CD1c-positive myeloid dendritic cell (primary cell): ENCODE results near the gene PLAC1.

Experiments used
- DNase-seq: peaks from one replicate; pipeline ENCODE4 v3.0.0-alpha.2; 2016; ENCODE audit errors: extremely low spot score

PLAC1 gene

DNA sequence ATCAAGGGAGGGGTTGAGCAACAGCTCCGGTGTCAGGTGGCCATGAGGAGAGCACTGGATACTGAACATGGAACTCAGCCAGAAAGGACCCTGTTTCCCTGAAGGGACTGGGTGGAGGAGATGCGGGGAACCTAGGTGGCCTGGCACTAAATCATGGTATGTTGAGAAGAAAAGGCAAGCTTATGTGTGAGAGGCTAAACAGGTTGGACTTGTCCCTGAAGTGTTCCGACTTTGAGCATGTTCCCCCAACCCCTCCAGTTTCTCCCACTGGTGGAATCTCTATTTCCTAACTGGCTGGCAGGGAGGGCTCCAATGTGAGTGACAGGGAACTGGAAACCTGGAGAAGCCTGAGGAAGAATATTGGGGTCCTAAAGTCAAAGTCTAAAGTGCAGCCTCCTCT is 69.5 kb downstream of the PLAC1 start:
- DNase-seq, result no peak

DNA sequence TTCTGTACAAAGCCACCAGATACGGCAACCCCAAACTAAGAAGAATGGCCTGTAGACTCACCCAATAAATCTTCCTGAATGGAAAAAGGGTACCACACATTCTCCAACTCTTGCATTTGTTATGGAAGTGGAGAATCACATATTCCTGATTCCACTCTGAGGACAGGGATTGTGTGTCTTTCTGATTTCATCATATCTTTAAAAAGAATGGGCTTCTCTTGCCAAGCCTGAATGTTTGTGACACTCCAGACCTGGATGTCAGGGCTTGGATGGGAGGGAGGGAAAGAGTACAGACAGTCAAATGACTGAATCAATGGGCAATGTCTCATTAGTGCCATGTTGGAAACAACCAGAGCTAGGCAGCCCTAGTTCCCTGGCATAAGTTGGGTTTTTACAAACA is 77.4 kb downstream of the PLAC1 start:
- no peak for DNase-seq

DNA sequence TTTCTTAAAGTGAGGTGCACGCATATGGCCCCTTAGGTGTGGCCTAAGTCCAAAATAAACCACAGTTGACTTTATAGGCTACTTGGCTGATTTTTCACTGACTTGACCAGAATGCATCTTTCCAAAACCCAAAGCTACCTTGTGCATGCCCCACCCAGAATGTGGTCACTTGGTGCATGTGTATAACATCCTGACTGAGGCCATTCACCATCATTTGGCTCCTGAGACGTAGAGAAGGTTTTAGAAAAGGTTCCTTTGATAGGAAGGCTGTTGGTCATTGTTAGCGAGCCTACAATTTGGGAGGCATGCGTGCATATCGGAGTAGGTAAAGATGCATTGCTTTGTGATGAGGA is 84.6 kb downstream of the PLAC1 start:
- no peak for DNase-seq

DNA sequence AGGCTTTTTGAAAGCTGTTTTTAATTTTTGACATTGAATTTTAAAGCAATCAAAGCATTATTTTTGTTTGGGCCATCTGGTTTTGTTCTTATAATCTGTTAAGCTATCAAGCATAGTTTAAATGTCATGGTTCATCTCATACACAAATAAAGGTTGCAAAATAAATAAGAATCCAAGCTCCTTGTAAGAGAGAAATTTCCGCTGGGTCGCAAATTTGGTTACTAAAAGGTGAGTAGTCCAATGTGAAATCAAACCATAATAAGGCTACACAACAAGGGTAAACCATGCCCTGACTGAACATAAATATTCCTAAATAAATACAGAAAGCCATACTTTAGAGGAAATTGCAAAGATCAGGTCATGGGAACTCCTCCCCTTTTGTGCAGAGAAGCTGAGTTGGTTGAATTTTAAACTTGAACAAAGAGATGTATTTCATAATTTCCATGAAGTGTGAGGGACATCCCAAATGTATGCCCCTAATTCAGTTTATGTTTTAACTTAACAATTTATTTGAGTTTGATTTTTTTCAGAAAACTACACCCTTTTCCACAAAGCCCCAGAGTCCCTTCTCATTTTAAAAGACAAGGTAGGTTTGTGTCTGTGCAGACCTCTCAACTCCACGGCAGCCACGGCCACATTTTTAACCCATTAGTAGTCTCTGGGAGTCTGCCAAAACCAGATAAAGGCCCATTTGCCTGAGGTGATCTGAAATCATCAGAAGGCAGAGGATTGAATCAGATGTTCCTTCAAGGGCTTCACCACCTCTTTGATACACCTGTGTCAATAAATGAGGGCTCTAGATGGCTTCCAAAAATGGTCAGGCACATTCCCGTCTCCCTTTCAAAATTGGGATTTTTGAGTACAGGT is 85.2 kb downstream of the PLAC1 start:
- DNase-seq, result no peak

DNA sequence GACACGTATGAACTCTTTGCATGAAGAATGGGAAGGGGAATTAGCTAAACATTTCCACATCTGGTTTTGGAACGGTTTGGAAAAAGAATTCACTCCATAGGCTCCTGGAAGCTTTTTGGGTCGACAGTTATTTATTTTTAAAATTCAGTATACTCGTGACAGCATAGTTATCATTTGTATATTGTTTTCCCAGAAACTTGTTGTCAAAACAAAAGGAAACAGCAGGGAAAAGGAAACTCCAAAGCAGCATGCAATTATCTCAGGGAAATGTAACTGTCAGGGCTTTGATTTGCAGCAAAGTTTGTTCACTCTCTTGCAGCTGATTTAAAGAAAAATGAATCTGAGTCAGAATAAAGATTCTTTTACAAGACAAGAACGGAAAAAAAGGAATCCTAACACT is 86.5 kb downstream of the PLAC1 start:
- no peak for DNase-seq

DNA sequence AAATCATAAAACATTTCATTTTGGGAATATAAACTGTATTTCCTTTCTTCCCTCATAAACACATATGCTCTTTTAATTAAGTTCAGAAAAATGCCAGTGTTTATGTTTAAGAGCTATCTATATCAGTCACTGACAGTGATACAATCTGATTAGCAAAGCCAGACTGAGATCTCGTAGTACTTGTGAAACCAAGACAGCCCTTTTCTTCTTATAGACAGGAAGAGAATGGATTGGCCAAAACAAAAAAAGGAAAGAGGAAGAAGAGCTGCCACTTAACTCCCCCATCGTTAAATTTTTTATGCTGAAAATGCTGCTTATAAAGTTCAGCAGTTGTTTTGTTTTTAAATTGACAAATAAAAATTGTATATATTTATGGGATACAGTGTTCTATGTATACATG is 87.4 kb downstream of the PLAC1 start:
- DNase-seq, result peak; percentile 31

DNA sequence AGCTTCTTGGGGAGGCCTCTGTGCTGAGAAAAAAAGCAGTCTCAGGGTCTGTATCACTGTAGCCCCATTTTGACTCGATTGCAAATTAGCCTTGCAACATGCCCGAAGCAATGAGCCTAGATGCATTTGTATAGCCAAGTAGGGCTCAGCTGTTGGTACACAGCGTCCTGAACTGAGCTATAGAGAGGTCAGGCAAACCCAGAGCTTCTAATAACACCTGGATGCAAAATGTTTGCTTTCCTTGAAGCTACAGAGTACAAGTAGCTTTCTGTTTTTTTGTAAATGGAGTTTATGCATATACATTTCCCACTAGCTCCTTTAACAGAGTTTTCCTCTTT is 87.8 kb downstream of the PLAC1 start:
- DNase-seq, result no peak

DNA sequence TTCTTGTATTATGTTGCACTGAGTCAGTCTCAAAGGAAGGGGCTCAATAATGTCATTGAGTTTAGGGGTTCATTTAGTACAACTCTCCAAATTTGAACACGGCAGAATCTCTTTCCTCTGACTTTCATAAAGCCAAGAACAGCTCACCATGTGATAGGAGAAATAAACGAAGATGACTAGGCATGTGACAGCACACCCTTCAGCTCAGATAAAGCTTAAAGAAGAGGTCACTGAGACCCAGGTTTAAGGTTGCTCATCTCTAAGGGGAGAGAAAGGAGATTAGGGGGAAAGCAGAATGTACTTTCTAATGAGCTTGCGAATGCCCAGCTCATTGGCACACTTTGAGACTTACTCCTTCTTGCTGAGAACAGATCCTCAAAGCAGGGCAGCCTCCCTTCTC is 89.0 kb downstream of the PLAC1 start:
- DNase-seq, result no peak

DNA sequence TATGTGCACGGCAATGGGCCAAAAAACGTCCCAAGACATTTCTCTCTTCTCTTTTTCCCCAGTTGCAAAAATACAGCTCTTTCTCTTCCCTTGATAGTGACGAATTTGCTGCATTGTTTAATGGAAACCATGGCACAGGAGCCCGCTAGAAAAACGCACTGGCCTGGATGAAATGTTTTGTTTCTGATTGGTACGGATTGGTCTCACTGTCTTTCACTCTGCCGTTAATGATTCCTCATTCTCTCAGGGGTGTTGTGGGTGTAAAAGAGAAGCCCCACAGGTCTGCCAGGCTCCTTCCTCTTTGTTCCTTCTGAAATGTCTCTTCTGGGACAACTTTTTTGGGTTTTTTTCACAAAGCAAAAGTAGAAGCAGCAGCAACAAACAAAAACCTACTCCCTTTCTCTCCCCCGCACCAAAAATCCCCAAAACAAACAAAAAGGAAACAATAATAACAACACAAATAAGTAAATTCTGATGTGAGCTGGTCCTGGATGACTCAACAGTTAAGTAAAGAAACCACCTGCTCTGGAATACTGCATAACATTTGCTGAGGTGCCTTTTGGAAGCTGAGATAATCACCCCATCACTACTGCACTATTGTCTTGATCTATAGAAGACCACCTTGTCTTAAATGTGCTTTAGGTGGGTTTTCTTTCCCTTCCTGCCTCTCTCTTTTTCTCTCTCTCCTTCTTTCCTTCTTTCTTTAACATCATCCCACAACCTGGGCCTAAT is 89.8 kb downstream of the PLAC1 start:
- DNase-seq, result peak; percentile 23

DNA sequence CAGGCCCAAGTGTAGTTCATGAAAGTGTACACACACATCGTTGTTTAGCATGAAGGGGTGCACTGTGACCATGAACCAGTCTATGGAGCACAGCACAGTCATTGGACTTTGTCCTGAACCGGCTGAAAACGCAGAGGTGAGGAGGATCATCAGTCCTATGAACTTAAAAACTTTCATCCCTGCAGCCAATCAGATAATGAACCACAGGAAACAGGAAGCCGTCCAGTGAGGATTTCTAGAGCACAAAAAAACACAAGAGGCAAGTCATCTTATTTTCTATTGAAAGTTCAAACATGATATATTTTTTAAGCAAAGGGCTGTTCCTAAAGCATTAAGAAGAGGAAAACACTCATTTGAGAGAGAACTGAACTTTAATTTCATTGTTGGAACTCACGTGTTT is 91.8 kb downstream of the PLAC1 start:
- no peak for DNase-seq

DNA sequence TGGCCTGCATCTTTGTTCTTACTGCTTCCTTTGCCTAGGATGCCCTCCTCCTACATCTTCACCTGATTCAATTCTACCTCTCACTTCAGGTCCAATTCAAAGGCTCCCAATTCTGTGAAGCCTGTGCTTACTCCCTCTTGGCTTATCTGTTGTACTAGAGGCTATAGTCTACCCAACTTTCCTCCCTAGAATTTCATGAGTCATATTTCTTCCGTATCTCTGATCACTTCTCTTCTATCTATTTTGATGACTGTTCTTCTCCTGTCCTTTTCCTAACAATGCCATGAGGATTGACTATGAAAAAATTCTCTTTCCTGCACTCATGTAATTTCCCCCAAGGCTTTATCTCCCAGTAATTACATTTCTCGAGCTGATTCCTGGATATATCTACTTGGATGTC is 96.3 kb downstream of the PLAC1 start:
- DNase-seq, result no peak

DNA sequence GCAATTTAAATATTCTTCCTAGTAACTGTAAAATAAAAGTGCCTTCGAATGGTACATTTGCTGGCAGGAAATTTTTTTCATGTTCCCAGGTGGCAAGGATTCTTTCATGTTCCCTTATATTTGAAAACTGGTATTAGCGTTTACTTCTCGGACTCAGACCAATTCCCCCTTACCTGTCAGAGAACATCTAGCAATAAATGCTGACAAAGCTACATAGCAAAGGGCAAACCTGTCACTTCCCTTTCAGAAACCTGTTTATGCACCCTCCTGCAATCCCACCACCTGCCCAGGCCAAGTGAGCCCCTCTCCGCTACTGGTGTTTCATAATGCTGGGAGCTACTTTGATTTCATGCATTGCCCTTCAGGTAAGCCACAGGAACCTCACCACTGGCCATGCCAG is 100.1 kb downstream of the PLAC1 start:
- DNase-seq, result no peak

DNA sequence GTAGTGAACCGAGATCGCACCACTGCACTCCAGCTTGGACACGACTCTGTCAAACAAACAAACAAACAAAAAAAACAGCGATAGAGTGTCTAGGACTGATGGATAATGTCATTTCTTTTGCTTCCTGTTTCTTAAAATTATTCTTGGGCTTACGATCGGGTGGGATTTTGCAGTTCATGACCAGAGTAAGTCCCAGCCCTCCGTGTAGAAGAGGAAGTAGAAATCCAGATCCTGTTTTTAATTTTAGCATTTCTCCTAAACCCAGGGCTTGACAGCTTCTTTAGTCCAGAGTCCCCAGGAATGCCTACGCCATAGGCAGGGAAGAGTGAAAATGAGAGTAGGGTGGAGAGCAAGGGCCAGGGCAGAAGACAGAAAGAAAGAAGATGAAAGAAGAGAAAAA is 104.0 kb downstream of the PLAC1 start:
- DNase-seq, result peak; percentile 58

DNA sequence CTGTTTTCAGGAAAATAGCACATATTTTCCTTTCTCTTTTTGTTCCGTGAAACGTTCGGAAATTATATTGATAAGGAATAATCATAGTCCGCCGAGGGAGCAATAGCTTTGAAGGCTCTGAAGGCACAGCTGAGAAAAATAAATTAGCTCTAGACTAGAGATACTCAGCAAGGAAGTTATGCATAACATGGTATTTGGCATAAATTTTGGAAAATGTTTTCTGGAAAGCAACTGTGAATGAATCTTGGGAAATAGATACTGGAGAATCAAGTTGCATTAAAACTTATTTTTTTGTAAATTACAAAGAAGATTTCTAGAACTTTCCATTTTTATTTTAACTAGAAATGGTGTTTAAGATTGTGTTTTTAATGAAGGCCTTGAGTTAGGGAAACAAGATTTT is 105.9 kb downstream of the PLAC1 start:
- DNase-seq, result no peak

DNA sequence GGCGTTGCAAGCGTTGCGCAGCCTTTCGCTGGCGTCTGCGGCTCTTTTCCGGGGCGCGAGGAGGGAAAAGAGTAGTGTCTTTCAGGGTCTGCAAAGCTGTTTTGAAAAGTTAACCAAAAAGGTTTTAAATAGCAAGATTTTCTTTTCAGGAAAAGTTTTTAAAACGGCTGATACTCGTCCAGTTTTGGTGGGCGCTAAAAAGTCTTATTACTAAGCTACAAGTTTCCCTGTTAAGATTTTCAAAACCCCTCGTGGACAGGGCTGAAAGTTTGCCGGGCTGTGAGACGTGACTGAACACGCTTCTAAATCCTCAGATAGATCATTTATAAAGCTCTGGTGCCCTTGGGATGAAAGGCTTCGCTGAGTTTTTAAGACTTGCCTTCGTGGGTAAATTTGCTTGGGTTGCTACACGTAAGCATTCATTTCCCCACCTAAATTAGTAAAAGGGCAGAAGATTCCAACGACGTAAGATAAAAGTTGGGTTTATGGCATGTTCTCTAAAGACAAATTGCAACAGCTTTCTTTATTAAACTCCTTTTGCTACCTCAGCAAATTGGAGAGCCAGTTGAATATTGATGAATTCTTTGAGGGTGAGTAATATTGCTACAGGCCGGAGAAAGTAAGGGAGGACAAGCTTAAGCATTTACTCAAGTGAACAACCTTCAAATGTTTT is 106.8 kb downstream of the PLAC1 start:
- no peak for DNase-seq

DNA sequence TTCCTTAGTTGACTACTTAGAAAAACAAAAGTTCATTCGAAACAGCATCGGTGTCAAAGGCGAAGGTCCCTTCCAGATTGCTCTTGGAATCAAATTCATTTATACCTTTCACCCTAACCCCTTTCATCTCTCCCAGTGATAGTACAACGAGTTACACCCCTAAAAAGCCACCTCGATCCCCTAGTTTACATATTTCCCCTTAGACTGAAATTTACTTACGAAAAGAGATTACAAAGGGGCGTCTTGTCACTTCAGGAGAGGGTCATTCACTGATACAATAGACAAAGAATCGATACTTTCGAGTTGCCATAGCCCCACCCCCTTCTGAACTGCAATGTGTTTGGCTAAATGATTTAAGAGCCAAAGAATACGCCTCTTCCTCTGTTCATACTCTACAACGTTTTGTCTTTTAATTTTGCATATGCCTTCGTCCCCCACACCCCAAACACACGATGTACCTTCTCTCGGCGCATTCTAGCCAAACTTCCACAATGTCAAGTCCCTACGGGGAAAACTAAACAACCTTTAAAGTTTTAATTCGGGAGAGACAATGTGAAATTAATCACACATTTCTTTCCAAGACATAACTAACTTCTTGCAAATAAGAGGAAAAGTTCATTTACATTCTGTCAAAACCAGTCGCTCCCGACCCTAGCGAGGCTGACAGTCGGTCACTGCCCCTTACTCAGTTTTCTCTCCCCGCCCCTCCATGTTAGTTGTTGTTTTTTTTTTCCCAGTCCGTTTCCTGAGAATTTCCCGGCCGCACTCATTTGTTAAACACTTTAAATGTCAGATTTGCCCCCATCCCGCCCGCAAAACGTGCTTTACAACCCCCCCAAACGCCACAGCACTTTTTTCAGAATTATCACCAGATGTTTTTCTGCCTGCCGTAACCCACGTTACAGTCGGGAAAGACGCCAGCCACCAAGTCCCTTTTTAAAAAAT is 109.7 kb downstream of the PLAC1 start:
- DNase-seq, result peak; percentile 14

DNA sequence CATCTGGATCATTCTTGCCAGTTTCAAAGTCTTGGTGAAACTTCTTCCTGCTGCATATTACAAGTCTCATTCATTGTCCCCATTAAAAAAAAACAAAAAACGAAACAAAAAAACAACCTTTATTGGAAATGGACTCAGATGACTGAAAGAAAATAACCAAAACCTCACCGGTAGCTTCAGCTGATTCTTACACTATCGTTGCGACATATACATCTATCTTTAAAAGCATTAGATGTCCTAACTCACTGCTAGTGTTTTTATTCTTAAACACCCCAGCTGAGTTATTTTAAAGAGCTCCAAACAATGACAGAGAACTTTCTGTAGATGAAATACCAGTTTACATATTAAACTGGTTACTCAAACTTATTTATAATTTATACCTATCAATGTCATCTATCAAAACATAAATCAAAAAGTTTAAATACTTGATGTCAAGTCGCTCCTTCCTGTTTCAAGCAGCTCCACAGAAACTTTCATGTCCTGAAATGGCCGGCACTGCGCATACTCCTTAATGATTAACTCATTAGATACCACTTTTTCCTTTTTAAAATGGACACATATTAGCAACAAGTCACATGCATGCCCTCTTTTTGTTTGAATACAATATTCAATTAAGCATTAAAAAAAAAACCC is 111.1 kb downstream of the PLAC1 start:
- peak; percentile 23 for DNase-seq

DNA sequence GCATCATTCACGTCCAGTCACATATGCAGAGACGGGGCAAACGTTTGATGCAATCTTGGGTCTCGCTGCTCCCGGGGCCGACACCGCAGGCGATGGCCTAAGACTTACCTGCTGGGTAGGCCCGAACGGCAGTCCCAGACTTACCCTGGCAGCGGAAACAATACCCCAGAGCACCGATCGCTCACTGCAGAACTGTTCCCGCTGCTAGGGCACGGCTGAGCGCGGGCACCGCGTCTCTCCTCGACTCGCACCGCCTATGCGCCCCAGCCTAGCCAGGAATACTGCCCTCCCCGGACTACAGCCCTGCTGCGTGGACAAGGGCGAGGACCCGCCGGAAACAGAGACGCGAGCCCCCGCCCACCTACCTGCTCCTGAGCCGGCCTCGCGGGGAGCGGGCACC is 112.1 kb downstream of the PLAC1 start:
- DNase-seq, result no peak

DNA sequence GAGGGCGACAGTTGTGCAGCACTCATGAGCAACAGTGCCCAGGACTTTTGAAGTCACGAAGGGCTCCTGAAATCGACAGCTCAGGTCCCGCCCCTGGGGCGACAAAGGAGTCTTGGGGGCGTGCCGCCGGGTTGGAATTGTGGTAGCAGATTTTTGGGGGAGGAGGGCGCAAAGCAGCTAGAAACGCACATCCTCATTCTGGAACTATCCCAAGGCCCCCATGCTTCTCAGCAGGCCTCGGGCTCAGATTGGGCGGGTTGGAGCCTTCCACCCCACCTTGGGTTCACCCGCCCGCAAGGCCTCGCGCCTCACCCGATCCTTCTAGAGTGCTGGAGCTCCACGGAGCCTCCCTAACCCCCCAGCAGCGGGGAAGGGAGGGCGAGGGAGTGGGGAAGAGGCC is 112.8 kb downstream of the PLAC1 start:
- DNase-seq, result no peak

DNA sequence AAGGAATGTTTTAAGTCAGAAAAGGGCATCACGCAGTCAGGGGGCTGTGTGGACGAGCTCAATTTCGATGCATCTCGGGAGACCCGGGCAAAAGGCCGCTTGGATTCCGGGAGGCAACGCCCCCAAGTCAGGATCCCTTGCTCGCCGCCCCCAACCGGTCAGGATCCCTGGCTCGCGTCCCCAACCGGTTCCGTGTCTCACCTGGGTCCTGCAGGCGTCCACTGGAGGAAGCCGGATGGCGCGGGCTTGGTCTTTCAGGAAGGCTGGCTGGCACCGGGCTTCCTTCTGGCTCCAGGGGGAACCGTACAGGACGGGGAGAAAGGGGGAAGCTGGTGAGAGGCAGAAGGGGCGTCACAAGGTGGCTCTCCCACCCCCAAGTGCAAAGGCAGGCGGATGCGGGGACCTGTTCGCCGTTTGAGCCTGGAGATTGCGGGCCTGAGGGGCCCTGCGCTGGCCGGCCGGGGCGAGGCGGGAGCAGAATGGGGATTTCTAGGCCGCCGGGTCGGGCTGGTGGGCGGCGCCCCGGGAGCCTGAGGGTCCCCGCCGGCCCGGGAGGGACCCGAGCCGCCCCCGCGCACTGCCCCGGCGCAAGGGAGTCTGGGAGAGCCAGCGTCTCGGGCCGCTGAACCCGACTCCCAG is 113.6 kb downstream of the PLAC1 start:
- DNase-seq, result peak; percentile 8

DNA sequence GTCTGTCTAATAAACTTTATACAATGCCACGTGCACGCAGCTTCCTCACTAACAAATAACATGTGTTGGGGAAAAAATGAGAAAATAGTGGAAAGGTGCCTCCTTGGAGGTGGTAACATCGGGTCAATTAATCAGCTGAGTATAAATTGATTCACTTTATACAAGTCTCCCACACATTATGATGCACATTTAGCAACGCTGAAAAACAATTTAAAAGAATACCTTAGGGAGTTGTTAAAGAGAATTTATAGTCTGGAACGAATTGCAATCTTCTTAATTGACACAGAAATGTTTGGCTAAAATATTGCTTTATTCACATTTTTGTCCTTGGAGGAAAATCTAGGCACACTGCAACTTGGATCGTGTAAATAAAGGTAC is 114.1 kb downstream of the PLAC1 start:
- no peak for DNase-seq
